ENCODE results near the gene SIM2. TPM values are rescaled to one million over a fixed set of nuclear protein-coding genes. Genes with fewer than 3 reads are reported as not detected.

Gene SIM2
- total and polyA plus RNA-seq, 4 donors, result not detected

- Histone ChIP-seq H3K4me3 (ENCODE audit: low read length in 2 of 2) (no peak overlapping the region), H3K27me3 (ENCODE audit: control insufficient read depth in 1 of 2, insufficient read depth in 2 of 2, low read length in 1 of 2) (peaks cover 0 to 4% of the 10 kb centered on the region in 2 donors), H3K4me1 (ENCODE audit: control insufficient read depth in 1 of 2, insufficient read depth in 2 of 2, low read length in 2 of 2) (no peaks in the 10 kb centered on the region), H3K27ac (ENCODE audit: low read depth in 1 of 2, low read length in 2 of 2) (no peak overlapping the region), H3K36me3 (ENCODE audit: control insufficient read depth in 1 of 2, insufficient read depth in 2 of 2, low read length in 1 of 2) (no peaks in the 10 kb centered on the region), H3K9me3 (ENCODE audit: control insufficient read depth, low read length) (peaks cover 15% of the 10 kb centered on the region)
- ATAC-seq (ENCODE audit: low FRiP score), result no peak
- WGBS, 2 donors, result 84 to 91% methylated on average over 2 of the region's 2 CpGs
- no peak for DNase-seq
- intact Hi-C loops (cut with DNase I), result no loop called here
Observed at GRCh38 chr21:36677443-36677842, 21.5 kb upstream of the SIM2 start.

DNA sequence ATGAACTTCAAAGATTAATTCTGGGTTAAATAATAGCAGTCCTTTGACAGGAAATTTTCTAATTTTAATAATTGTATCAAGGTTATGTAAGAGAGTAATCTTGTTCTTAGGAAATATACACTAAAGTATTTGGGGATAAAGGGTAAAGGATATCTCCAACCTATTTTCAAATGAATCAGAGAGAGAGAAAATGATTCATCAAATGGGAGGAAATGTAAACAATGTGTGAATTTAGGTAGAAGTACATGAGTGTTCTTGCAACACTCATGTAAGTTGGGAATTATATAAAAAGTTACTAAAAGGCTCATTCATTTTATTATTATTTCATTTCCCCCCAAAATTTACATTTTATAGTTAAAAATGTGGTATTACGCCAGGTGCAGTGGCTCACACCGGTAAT is 20.4 kb upstream of the SIM2 start:
- intact Hi-C loops (cut with DNase I), result no loop called here
- H3K36me3 ChIP-seq (ENCODE audit: control insufficient read depth in 1 of 2, insufficient read depth in 2 of 2, low read length in 1 of 2), result no peaks in the 10 kb centered on the region
- no peak overlapping the region for H3K4me3 ChIP-seq (ENCODE audit: low read length in 2 of 2)
- no peak overlapping the region for H3K27ac ChIP-seq (ENCODE audit: low read depth in 1 of 2, low read length in 2 of 2)
- DNase-seq (no peak), ATAC-seq (ENCODE audit: low FRiP score) (no peak)
- H3K27me3 ChIP-seq (ENCODE audit: control insufficient read depth in 1 of 2, insufficient read depth in 2 of 2, low read length in 1 of 2), result peaks cover 0 to 4% of the 10 kb centered on the region in 2 donors
- no peaks in the 10 kb centered on the region for H3K4me1 ChIP-seq (ENCODE audit: control insufficient read depth in 1 of 2, insufficient read depth in 2 of 2, low read length in 2 of 2)
- H3K9me3 ChIP-seq (ENCODE audit: control insufficient read depth, low read length), result peaks cover 18% of the 10 kb centered on the region
- 84 to 88% methylated on average over 2 of the region's 2 CpGs for WGBS, 2 donors

DNA sequence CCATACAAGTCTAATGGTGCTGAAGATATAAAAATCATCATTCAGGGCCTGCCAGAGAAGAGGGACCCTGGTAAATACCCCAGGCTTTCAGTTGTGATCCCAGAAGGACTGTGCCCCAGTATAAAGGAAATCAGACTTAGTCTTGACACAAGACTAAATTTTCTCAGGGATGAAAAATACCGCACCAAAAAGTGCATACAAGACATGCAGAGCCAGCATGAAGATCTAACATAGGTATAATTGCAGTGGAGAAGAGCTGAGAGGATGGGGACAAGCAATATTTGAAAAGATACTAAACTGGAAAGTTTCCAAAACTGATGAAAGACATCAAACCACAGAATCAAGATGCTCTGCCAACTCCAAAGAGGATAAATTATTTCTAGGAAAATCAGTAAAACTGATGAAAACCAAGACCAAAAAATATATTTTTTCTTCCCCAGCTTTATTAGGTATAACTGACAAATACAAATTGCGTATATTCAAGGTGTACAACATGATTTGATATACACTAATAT is 17.7 kb upstream of the SIM2 start:
- no peak for ATAC-seq (ENCODE audit: low FRiP score)
- H3K4me3 ChIP-seq (ENCODE audit: low read length in 2 of 2), result peak overlapping the region in 1 of 2 donors; percentile 14
- intact Hi-C loops (cut with DNase I), result no loop called here
- WGBS, 2 donors, result 93 to 95% methylated on average over 2 of the region's 2 CpGs
- no peaks in the 10 kb centered on the region for H3K36me3 ChIP-seq (ENCODE audit: control insufficient read depth in 1 of 2, insufficient read depth in 2 of 2, low read length in 1 of 2)
- H3K9me3 ChIP-seq (ENCODE audit: control insufficient read depth, low read length), result peaks cover 16% of the 10 kb centered on the region
- DNase-seq, result no peak
- H3K27me3 ChIP-seq (ENCODE audit: control insufficient read depth in 1 of 2, insufficient read depth in 2 of 2, low read length in 1 of 2), result peaks cover 0 to 4% of the 10 kb centered on the region in 2 donors
- H3K27ac ChIP-seq (ENCODE audit: low read depth in 1 of 2, low read length in 2 of 2), result no peak overlapping the region
- no peaks in the 10 kb centered on the region for H3K4me1 ChIP-seq (ENCODE audit: control insufficient read depth in 1 of 2, insufficient read depth in 2 of 2, low read length in 2 of 2)

DNA sequence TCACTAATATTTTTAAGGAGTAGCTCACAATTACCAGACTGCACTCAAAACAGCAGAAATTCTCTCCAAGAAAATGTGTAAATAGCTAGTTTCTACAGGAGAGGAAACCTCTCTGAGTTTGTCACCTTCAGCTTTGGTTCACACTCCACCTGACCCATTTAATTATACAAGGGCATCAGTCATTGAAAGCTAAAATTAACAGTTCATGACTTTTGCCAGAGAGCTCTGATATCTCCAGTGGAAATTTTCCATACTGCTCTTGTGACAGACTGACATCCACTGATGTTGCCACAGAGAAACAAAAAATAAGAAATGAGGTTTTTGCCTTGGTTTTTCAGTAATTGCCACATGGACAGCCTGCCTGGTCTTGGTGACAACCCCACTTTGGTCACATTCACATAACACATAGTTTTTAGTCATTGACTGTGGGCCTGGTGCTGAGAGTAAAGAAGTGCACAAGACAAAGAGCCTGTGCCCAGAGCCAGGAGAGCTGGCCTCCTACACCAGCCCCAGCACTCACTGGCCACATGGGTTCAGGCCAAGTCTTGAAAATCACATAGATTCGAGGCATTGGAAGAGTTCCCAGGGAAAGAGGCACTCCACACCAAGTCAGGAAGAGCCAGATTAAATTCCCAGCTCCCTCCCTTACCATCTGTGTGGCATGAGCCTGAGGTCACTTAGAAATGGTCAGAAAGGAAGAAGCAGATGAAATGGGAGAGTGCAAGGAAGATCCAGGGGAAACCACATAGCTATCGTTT is 13.8 kb upstream of the SIM2 start:
- H3K36me3 ChIP-seq (ENCODE audit: control insufficient read depth in 1 of 2, insufficient read depth in 2 of 2, low read length in 1 of 2), result no peaks in the 10 kb centered on the region
- WGBS, 2 donors, result 31 to 37% methylated on average over 2 of the region's 2 CpGs
- H3K27ac ChIP-seq (ENCODE audit: low read depth in 1 of 2, low read length in 2 of 2), result no peak overlapping the region
- peaks cover 0 to 4% of the 10 kb centered on the region in 2 donors for H3K27me3 ChIP-seq (ENCODE audit: control insufficient read depth in 1 of 2, insufficient read depth in 2 of 2, low read length in 1 of 2)
- no peak overlapping the region for H3K4me3 ChIP-seq (ENCODE audit: low read length in 2 of 2)
- ATAC-seq (ENCODE audit: low FRiP score), result no peak
- peak in 1 of 2 donors; percentile 20 for DNase-seq
- H3K4me1 ChIP-seq (ENCODE audit: control insufficient read depth in 1 of 2, insufficient read depth in 2 of 2, low read length in 2 of 2), result no peaks in the 10 kb centered on the region
- peaks cover 22% of the 10 kb centered on the region for H3K9me3 ChIP-seq (ENCODE audit: control insufficient read depth, low read length)
- intact Hi-C loops (cut with DNase I), result no loop called here

DNA sequence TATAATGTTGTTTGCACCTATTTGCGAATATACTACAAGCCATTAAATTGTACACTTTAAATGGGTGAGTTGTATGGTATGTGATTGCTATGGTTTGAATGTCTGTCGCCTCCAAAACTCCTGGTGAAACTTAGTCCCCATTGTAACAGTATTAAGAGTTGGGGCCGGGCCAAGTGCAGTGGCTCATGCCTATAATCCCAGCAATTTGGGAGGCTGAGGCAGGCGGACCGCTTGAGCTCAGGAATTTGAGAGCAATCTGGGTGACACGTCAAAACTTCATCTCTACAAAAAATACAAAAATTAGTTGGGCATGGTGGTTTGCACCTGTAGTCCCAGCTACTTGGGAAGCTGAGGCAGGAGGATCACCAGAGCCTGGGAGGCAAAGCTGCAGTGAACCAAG is 12.0 kb upstream of the SIM2 start:
- intact Hi-C loops (cut with DNase I), result no loop called here
- no peak overlapping the region for H3K4me3 ChIP-seq (ENCODE audit: low read length in 2 of 2)
- H3K4me1 ChIP-seq (ENCODE audit: control insufficient read depth in 1 of 2, insufficient read depth in 2 of 2, low read length in 2 of 2), result no peaks in the 10 kb centered on the region
- H3K27ac ChIP-seq (ENCODE audit: low read depth in 1 of 2, low read length in 2 of 2), result no peak overlapping the region
- H3K27me3 ChIP-seq (ENCODE audit: control insufficient read depth in 1 of 2, insufficient read depth in 2 of 2, low read length in 1 of 2), result no peaks in the 10 kb centered on the region
- no peaks in the 10 kb centered on the region for H3K36me3 ChIP-seq (ENCODE audit: control insufficient read depth in 1 of 2, insufficient read depth in 2 of 2, low read length in 1 of 2)
- peaks cover 10% of the 10 kb centered on the region for H3K9me3 ChIP-seq (ENCODE audit: control insufficient read depth, low read length)
- WGBS, 2 donors, result 79 to 87% methylated on average over 6 of the region's 6 CpGs
- ATAC-seq (ENCODE audit: low FRiP score) (no peak), DNase-seq (no peak)

DNA sequence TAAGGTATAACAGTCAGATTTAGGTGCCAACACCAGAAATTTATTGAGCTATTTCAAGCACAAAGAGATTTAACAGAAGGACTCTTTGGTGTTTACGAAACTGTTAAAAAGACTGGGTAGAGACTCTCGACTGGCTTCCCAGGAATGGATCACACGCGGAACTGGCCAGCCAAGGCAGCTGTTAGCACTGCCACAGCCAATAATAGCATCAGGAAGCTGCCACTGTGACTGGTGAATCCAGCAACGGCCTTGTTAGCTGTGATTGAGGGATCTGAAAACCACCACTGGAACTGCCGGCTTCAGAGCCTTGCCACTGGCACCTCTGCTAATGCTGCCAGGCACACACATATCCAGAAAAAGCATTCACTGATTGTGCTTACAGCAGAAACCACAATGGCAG is 10.6 kb upstream of the SIM2 start:
- Histone ChIP-seq H3K36me3 (ENCODE audit: control insufficient read depth in 1 of 2, insufficient read depth in 2 of 2, low read length in 1 of 2) (no peaks in the 10 kb centered on the region), H3K4me1 (ENCODE audit: control insufficient read depth in 1 of 2, insufficient read depth in 2 of 2, low read length in 2 of 2) (no peaks in the 10 kb centered on the region), H3K9me3 (ENCODE audit: control insufficient read depth, low read length) (peaks cover 6% of the 10 kb centered on the region), H3K27ac (ENCODE audit: low read depth in 1 of 2, low read length in 2 of 2) (no peak overlapping the region), H3K4me3 (ENCODE audit: low read length in 2 of 2) (no peak overlapping the region), H3K27me3 (ENCODE audit: control insufficient read depth in 1 of 2, insufficient read depth in 2 of 2, low read length in 1 of 2) (no peaks in the 10 kb centered on the region)
- intact Hi-C loops (cut with DNase I), result no loop called here
- 39 to 50% methylated on average over 6 of the region's 6 CpGs for WGBS, 2 donors
- ATAC-seq (ENCODE audit: low FRiP score), result no peak
- no peak for DNase-seq

DNA sequence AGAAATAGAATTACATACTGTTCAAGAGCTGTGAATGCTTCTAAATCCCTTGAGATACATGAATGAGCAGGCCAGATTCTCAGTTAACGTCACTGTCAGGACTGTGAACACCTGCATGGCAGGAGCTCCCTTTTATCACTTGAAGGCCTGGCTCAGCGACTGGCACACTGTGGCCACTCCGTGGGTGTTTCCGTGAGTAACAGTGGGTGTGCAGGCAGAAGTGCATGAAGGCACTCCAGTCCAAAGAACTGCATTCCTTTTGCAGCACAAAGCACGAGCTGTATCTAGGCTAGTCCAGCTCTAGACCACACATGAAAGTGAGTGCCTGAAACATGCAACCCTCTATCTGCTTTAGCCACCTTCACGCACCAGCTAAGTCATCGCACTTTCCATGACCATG is 9.6 kb upstream of the SIM2 start:
- Histone ChIP-seq H3K36me3 (ENCODE audit: control insufficient read depth in 1 of 2, insufficient read depth in 2 of 2, low read length in 1 of 2) (no peaks in the 10 kb centered on the region), H3K27me3 (ENCODE audit: control insufficient read depth in 1 of 2, insufficient read depth in 2 of 2, low read length in 1 of 2) (no peaks in the 10 kb centered on the region), H3K4me1 (ENCODE audit: control insufficient read depth in 1 of 2, insufficient read depth in 2 of 2, low read length in 2 of 2) (no peaks in the 10 kb centered on the region), H3K4me3 (ENCODE audit: low read length in 2 of 2) (no peak overlapping the region), H3K9me3 (ENCODE audit: control insufficient read depth, low read length) (peaks cover 6% of the 10 kb centered on the region), H3K27ac (ENCODE audit: low read depth in 1 of 2, low read length in 2 of 2) (no peak overlapping the region)
- ATAC-seq (ENCODE audit: low FRiP score) (no peak), DNase-seq (no peak)
- intact Hi-C loops (cut with DNase I), result no loop called here
- WGBS, 2 donors, result 67 to 81% methylated on average over 7 of the region's 7 CpGs

DNA sequence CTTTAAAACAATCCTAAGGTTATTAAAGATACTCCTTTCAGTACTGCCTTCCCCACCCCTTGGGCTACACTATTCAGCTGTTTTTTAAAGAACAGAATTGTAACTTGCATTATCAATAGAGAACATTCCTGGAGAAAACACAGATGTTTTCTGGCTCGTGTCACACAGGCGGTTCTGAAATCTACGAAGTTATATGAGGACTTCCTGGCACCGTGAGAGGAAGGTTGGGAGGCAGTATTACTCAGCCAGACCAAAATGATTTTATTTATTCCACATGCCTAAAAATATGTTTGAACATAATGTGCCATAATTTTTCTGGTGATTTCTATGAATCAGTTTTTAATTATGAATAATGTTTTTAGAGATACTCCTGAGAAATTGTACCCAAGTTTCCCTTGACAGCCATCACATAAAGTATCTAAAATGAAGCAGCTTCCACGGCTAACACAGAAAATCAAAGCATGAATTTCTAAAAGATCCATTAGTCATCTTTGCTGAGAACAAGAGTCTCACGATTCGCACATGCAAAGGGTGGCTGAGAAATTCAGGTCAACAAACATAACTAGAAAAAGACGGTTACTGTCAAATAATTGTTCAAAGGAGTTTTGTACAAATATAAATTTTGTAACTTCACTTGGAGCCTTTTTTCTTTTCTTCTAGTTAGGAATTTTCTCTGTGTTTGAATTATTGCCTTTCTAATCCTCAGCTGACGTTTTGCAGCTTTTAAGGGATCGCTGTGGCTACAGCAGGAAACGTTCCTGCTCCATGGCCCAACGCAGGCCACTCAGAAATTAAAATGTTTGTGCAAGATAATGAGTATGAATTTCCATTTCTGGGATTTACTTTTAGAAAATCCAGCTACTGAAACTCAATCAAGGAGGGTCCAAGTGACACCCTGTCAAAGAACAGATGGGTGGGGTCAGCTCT is 8.0 kb upstream of the SIM2 start:
- Histone ChIP-seq H3K4me1 (ENCODE audit: control insufficient read depth in 1 of 2, insufficient read depth in 2 of 2, low read length in 2 of 2) (no peaks in the 10 kb centered on the region), H3K4me3 (ENCODE audit: low read length in 2 of 2) (no peak overlapping the region), H3K9me3 (ENCODE audit: control insufficient read depth, low read length) (peaks cover 6% of the 10 kb centered on the region), H3K27ac (ENCODE audit: low read depth in 1 of 2, low read length in 2 of 2) (no peak overlapping the region), H3K36me3 (ENCODE audit: control insufficient read depth in 1 of 2, insufficient read depth in 2 of 2, low read length in 1 of 2) (no peaks in the 10 kb centered on the region), H3K27me3 (ENCODE audit: control insufficient read depth in 1 of 2, insufficient read depth in 2 of 2, low read length in 1 of 2) (no peaks in the 10 kb centered on the region)
- 29 to 39% methylated on average over 12 of the region's 12 CpGs for WGBS, 2 donors
- ATAC-seq (ENCODE audit: low FRiP score), result no peak
- intact Hi-C loops (cut with DNase I), result no loop called here
- no peak for DNase-seq
